Femur (tissue), 1 donor: ENCODE results near the gene RIPK1.
"Not testable (repeated sequence)": the region's sequence is repeated elsewhere in the genome, so short reads cannot be mapped to it uniquely, and the experiment has no call there.

ENCODE experiments used
- DNase-seq: peaks from one replicate; pipeline ENCODE4 v3.0.0-alpha.2; 2017

The RIPK1 gene

GRCh38 chr6:3046295-3046694 is 22.0 kb upstream of the RIPK1 start:
- DNase-seq: no peak

- not testable (repeated sequence) for DNase-seq
Observed at GRCh38 chr6:3048009-3048408, 20.3 kb upstream of the RIPK1 start.

- DNase-seq: no peak
Observed at GRCh38 chr6:3052481-3053230, 15.6 kb upstream of the RIPK1 start.

DNA sequence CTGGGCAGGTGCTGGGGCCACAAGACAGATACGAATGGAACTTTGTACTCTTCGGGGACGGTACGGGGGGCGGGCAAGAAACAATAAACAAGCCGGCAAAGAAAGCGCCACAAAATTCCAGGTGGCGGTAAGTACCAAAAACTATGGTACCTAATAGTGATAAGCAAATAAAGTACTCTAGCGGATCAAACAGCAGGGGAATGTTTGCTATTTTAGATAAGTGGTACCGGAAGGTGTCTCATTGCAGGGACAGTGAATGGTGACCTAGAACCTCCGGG is 15.1 kb upstream of the RIPK1 start:
- DNase-seq: no peak

- peak; percentile 82 for DNase-seq
Observed at GRCh38 chr6:3054229-3055157, 13.8 kb upstream of the RIPK1 start.

DNA sequence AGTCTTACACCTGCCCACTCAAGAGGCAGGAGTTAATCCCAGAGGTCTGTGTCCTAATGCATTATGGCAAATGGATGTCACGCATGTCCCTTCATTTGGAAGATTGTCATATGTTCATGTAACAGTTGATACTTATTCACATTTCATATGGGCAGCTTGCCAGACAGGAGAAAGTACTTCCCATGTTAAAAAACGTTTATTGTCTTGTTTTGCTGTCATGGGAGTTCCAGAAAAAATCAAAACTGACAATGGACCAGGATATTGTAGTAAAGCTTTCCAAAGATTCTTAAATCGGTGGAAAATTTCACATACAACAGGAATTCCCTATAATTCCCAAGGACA is 13.2 kb upstream of the RIPK1 start:
- DNase-seq: not testable (repeated sequence)

DNA sequence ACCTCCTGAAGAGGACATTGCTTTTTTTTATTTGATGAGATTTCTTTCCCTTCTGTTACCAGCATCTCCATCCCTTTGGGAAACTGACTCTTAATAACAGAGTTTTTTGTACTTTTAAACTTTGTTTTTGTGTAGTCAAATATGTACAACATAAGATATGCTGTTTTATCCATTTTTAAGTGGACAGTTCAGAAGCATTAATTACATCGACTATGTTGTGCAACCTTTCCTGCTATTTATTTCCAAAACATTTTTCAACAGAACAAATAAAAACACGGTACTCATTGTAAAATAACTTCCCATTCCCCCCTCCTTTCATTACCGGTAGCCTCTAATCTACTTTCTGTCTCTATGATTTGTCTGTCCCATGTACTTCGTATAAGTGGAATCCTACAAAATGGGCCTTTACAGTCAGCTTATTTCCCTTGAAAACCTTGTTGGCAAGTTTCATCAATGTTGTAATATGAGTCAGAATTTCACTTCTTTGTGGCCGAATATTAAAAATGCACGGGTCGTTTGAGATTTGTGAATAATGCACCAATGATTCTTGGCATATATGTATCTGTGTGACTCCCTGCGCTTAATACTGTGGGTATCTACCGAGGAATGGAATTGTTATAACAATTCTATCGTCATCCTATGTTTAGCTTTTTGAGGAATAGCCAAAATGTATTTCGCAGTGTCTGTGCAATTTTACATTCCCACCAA is 11.1 kb upstream of the RIPK1 start:
- DNase-seq: no peak

- no peak for DNase-seq
Observed at GRCh38 chr6:3058957-3059356, 9.3 kb upstream of the RIPK1 start.

DNA sequence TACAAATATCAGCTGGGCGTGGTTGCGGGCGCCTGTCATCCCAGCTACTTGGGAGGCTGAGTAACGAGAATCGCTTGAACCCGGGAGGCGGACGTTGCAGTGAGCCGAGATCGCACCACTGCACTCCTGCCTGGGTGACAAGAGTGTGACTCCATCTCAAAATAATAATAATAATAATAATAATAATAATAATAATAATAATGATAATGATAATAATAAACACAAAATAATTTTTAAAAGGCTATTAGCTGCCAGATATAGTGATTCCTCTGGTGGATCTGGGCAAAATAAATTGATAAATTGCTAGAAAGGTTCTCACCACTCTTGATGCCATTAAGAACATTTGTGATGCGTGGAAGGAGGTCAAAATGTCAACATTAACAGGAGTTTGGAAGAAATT is 8.2 kb upstream of the RIPK1 start:
- not testable (repeated sequence) for DNase-seq

DNA sequence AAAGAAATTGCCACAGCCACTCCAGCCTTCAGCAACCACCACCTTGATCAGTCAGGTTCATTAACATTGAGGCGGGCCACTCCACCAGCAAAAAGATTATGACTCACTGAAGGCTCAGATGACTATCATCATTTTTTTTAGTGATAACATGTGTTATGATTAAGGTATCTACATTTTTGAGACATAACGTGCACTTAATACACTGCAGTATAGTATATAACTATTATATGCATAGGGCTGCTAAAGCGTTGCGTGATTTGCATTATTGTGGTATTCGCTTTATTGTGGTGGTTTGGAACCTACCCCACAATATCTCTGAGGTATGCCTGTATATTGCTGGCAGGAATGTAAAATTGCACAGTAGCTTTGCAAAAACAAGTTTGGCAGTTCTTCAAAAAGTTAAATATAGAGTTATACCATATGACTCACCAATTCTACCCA is 6.8 kb upstream of the RIPK1 start:
- no peak for DNase-seq

DNA sequence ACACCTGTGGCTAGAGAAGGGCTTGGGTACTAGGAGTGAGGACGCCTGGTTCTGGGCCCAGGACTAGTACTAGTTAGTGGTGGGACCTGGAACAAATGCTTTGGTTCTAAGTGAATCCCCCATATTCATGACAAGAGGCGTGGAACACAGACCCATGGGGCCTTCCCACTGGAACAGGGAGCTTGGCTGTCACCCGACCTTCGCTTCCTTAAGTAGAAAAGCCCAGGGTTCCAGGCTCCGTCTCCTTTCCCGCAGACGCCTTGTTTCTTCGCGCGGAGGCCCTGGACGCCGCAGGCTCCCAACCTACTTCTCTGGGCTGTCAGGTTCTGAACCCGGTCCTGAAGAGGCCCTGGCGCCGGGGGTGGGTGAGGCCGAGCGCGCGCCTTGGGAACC is 5.0 kb upstream of the RIPK1 start:
- DNase-seq: not testable (repeated sequence)

DNA sequence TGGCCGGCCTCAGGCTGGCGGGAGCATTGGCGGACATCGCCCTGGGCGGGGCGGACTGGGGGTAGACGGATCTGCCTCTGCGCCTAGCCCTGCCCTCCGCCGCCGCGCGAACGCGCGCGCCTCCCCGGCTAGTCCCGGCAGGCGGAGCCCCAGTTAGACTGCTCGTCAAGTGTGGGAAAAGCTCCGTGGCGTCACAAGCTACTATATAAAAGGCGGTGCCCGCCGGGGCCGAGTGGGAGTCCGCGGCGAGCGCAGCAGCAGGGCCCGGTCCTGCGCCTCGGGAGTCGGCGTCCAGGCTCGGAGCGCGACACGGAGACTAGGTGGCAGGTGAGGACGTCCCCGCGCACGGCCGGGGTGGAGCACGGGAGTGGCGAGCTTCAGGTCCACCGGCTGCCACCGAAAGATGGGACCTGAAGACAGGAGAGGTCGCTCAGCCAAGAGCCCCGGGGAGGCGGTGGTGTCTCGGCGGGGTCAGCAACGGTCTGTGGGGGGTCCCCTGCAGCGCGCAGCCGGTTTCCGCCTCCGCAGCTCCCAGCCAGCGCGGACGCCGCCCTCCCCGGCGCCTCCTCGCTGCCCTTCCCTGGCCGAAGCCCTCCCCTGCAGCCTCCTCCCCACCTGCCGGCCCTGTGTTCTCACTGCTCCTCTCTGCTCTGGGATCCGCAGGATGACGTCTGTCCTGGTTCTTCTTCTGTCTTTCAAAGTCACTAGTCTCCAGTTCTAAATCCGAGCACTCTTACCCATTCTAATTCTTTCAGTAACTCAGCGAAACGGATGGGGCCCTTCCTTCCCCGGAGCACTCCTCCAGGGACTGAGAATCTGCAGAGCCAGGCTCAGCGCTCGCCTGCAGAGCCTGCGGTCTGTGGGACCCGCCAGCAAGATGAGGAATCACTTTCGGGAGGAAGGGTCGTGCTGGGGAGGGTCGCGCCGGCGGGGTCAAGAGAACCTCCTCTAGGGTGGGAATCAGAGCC is 4.3 kb upstream of the RIPK1 start:
- peak; percentile 96 for DNase-seq

- DNase-seq: no peak
Observed at GRCh38 chr6:3071568-3071967, 3.3 kb downstream of the RIPK1 start.

GRCh38 chr6:3072798-3073197 is 4.5 kb downstream of the RIPK1 start:
- no peak for DNase-seq

DNA sequence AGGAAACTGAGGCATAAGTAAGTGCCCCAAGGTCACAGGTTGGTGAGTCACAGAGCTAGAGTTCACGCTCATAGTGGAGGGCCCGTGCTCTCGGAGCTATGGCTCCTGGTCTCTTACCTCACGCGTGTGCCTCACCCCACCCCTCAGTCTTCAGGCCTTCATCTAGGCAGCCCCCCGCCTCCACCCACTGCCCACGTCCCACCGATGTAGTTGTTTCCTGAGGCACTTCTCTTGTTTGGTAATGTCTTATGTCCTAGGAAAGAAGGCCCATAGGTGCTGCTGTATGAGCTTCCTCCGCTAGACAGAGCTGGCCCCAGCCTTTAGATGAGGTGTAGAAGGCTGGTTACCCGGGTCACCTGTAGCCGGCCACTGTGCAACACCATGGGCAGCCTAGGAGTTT is 5.1 kb downstream of the RIPK1 start:
- DNase-seq: no peak

DNA sequence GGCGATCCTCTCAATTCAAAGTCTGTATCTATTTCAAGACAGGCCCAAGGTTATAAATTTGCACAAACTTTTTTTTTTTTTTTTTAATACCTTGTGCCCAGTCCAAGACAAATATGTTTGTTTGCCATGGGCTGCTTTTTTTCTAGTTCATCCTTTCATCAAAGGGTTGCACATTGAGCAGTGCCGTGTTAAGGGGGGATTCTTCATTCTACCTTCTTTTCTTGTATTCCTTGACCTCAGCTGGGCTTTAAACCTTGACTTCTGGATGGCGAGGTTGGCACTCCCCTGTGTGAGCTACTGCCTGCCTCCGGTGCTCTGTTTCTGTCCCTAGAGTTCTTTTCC is 7.4 kb downstream of the RIPK1 start:
- no peak for DNase-seq

- no peak for DNase-seq
Observed at GRCh38 chr6:3076320-3076719, 8.0 kb downstream of the RIPK1 start.

GRCh38 chr6:3077430-3077829 is 9.1 kb downstream of the RIPK1 start:
- no peak for DNase-seq

- DNase-seq: not testable (repeated sequence)
Observed at GRCh38 chr6:3078952-3079351, 10.7 kb downstream of the RIPK1 start.

DNA sequence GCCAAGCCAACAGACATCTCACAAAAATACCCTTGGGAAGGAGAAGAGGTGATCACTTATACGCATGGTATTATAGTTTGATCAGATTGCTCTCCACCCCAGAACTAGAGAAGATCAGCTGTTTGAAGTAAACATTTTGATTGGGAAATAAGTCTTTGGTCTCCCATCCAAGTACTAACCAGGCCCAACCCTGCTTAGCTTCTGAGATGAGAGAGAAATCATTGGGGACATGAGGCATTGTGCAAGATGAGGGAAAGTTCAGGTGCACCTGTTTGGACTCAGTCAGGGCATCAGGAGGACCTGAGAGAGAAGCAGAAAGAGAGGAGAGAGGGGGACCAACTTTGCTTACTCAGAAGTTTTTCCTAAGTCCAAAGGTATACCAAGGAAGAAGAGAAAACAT is 11.4 kb downstream of the RIPK1 start:
- DNase-seq: no peak

DNA sequence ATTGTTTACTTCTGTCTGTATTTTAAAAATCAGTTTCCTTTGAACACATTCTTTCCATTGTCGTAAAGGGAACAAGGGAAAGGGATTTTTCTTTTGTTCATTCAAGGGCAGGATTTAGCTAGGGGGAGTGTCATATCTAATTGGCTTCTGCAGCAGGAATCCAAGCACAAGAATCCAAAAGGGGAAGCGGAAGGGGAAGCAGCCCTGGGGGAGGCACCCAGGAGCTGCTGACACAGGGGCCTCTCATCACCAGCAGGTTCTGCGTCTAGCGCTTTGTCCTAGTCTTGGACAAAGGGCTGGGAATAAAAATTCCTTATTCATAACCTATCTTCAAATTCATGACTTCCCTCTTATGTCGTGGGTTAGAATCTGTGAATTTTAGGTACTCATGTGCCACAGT is 13.7 kb downstream of the RIPK1 start:
- DNase-seq: peak; percentile 42

GRCh38 chr6:3085074-3085473 is 16.8 kb downstream of the RIPK1 start:
- no peak for DNase-seq
